Measurements from ENCODE around the gene HOXA11. TPM values are rescaled to one million over a fixed set of nuclear protein-coding genes. Genes with fewer than 3 reads are reported as not detected.

HOXA11 gene
- total RNA-seq, 1 donor from 2014 or later = not detected

DNA sequence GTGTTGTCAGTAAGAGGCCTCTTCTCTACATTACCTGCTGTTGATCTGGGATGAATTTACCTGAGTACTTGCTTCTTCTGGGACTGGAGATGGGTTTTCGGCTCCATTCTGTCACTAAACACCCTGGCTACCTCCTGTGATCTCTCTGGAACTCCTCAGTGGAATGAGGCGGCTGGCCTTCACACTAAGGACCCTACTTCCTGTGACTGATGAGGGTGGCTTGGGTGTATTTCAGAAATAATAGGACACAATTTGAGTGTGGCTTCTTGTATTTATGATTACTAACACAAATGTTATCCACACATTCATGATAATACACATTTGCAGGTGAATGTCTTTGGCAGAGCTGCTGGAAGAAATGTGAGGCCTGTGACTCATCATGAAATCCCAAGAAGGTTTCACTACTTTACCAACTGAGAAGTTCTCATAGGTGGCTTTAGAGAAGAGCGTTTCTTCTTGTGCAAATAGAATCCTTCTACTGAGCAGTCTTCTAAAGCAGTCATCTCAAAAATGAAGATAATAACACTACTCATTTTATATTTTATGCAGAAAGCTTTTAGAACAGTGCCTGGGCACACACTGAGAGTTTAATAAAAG lies 36.3 kb upstream of the HOXA11 start:
- no peak overlapping the region for H3K27ac Mint-ChIP-seq (ENCODE audit: unreplicated experiment)
- peaks cover 4% of the 10 kb centered on the region for H3K4me1 Mint-ChIP-seq (ENCODE audit: unreplicated experiment)
- no peak for DNase-seq (ENCODE audit: low spot score)
- no peak for TF ChIP-seq CTCF (IDR thresholded peaks at IDR 0.05; ENCODE audit: unreplicated experiment)
- no peaks in the 10 kb centered on the region for H3K9me3 Mint-ChIP-seq (ENCODE audit: unreplicated experiment)
- H3K36me3 Mint-ChIP-seq (ENCODE audit: low read depth, unreplicated experiment) = no peaks in the 10 kb centered on the region
- peaks cover 18% of the 10 kb centered on the region for H3K27me3 Mint-ChIP-seq (ENCODE audit: unreplicated experiment)
- H3K4me3 Mint-ChIP-seq (ENCODE audit: unreplicated experiment) = no peak overlapping the region

GRCh38 chr7:27220440-27220955 lies 35.5 kb upstream of the HOXA11 start:
- no peak for TF ChIP-seq CTCF (IDR thresholded peaks at IDR 0.05; ENCODE audit: unreplicated experiment)
- Mint-ChIP-seq H3K27me3 (ENCODE audit: unreplicated experiment) (peaks cover 21% of the 10 kb centered on the region), H3K4me3 (ENCODE audit: unreplicated experiment) (no peak overlapping the region), H3K27ac (ENCODE audit: unreplicated experiment) (no peak overlapping the region), H3K4me1 (ENCODE audit: unreplicated experiment) (peaks cover 9% of the 10 kb centered on the region), H3K9me3 (ENCODE audit: unreplicated experiment) (no peaks in the 10 kb centered on the region), H3K36me3 (ENCODE audit: low read depth, unreplicated experiment) (no peaks in the 10 kb centered on the region)
- no peak for DNase-seq (ENCODE audit: low spot score)

DNA sequence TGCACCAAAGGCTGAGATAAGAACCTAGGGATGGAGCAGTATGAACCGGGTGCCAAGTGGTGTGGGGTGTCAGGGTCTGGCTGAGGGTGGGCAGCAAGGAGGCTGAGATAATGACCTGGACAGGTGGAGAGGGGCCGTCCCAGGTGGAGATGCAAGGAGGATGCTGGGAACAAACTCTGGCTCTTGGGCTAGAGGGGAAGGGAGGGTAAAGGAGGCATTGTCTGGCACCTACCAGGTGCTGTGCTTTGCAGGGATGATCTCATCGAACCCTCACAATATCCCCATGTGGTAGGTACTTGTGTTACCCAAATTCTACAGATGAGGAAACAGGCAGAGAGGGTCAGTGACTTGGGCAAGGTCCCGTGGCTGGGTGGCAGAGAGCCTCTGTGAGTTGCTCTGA lies 34.8 kb upstream of the HOXA11 start:
- Mint-ChIP-seq H3K4me1 (ENCODE audit: unreplicated experiment) (peaks cover 6% of the 10 kb centered on the region), H3K27me3 (ENCODE audit: unreplicated experiment) (peaks cover 18% of the 10 kb centered on the region), H3K36me3 (ENCODE audit: low read depth, unreplicated experiment) (no peaks in the 10 kb centered on the region), H3K27ac (ENCODE audit: unreplicated experiment) (no peak overlapping the region), H3K9me3 (ENCODE audit: unreplicated experiment) (no peaks in the 10 kb centered on the region), H3K4me3 (ENCODE audit: unreplicated experiment) (no peak overlapping the region)
- DNase-seq (ENCODE audit: low spot score) = no peak
- no peak for TF ChIP-seq CTCF (IDR thresholded peaks at IDR 0.05; ENCODE audit: unreplicated experiment)

GRCh38 chr7:27217951-27218350 lies 32.9 kb upstream of the HOXA11 start:
- Mint-ChIP-seq H3K4me3 (ENCODE audit: unreplicated experiment) (no peak overlapping the region), H3K36me3 (ENCODE audit: low read depth, unreplicated experiment) (no peaks in the 10 kb centered on the region), H3K27me3 (ENCODE audit: unreplicated experiment) (peaks cover 19% of the 10 kb centered on the region), H3K27ac (ENCODE audit: unreplicated experiment) (no peak overlapping the region), H3K4me1 (ENCODE audit: unreplicated experiment) (peaks cover 6% of the 10 kb centered on the region), H3K9me3 (ENCODE audit: unreplicated experiment) (no peaks in the 10 kb centered on the region)
- TF ChIP-seq CTCF (IDR thresholded peaks at IDR 0.05; ENCODE audit: unreplicated experiment) = no peak
- no peak for DNase-seq (ENCODE audit: low spot score)

DNA sequence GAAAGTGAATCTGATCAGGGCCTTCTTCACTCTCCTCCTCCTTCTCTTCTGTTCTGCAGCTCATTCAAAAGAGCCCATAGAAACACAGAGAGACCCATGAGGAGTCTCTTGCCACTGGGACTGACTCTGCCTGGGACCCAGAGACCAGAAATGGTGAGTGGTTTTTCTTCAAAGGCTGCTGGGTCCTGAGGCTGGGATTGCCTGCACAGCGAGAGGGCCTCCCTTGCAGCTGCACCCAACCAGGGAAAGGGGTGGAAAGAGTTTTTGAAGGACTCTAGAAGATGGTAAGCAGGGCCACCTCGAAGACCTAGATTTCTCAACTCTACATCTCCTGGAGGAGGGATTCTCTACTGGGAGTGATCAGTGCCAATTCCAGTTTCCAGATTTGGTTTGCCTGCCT lies 30.3 kb upstream of the HOXA11 start:
- Mint-ChIP-seq H3K4me1 (ENCODE audit: unreplicated experiment) (peaks cover 6% of the 10 kb centered on the region), H3K9me3 (ENCODE audit: unreplicated experiment) (no peaks in the 10 kb centered on the region), H3K4me3 (ENCODE audit: unreplicated experiment) (no peak overlapping the region), H3K27me3 (ENCODE audit: unreplicated experiment) (peaks cover 27% of the 10 kb centered on the region), H3K27ac (ENCODE audit: unreplicated experiment) (no peak overlapping the region), H3K36me3 (ENCODE audit: low read depth, unreplicated experiment) (no peaks in the 10 kb centered on the region)
- no peak for TF ChIP-seq CTCF (IDR thresholded peaks at IDR 0.05; ENCODE audit: unreplicated experiment)
- DNase-seq (ENCODE audit: low spot score) = no peak
